Measurements from ENCODE around the gene PLB1.

GRCh38 chr2:28582152-28582551, 86.3 kb downstream of the PLB1 start:
- TF ChIP-seq CTCF (IDR thresholded peaks at IDR 0.05; ENCODE audit: insufficient read depth, low read length): no peak
- TF ChIP-seq POLR2AphosphoS5 (IDR thresholded peaks at IDR 0.05; ENCODE audit: low read depth): no peak
- TF ChIP-seq REST (IDR thresholded peaks at IDR 0.05; ENCODE audit: insufficient replicate concordance, low read depth): no peak
- TF ChIP-seq SPI1 (IDR thresholded peaks at IDR 0.05; ENCODE audit: borderline replicate concordance, low read depth): no peak
